HG02938 (cell line): ENCODE measurements around the gene HDAC11.
"Not testable (repeated sequence)": the region's sequence is repeated elsewhere in the genome, so short reads cannot be mapped to it uniquely, and the experiment has no call there.

Experiments used
- ATAC-seq: cut with Tn5 transposase; IDR thresholded peaks from one replicate; pipeline ENCODE4 v1.9.1; 2021; ENCODE audit warnings: mild to moderate bottlenecking, moderate library complexity; ENCODE audit not compliant: unreplicated experiment

The HDAC11 gene

DNA sequence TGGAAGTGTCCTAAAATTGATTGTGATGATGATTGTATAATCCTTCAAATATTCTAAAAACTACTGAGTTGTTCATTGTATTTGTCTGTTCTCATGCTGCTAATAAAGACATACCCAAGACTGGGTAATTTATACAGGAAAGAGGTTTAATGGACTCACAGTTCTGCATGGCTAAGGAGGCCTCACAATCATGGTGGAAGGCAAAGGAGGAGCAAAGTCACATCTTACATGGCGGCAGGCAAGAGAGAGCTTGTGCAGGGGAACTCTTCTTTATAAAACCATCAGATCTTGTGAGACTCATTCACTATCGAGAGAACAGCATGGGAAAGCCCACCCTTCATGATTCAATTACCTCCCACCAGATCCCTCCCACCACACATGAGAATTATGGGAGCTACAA, 41.6 kb downstream of the HDAC11 start:
- not testable (repeated sequence) for ATAC-seq

DNA sequence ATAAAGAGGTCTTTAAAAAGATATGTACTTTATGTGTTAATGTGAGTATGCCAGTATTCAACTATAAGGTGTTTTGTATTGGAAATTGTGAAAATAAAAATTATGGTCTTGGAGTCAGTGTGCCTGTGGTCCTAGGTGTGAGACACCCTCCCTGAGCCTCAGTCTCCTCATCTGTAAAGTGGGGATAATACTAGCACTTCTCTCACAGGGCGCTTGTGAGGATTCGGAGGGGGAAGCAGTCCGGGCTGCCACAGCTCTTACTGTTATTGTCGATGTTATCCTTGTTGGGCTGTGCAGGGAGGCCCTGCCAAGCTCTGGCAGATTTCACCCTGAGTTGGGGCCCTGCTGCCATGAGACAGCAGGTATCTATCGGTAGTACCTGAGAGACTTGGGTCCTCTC, 42.1 kb downstream of the HDAC11 start:
- ATAC-seq = no peak

DNA sequence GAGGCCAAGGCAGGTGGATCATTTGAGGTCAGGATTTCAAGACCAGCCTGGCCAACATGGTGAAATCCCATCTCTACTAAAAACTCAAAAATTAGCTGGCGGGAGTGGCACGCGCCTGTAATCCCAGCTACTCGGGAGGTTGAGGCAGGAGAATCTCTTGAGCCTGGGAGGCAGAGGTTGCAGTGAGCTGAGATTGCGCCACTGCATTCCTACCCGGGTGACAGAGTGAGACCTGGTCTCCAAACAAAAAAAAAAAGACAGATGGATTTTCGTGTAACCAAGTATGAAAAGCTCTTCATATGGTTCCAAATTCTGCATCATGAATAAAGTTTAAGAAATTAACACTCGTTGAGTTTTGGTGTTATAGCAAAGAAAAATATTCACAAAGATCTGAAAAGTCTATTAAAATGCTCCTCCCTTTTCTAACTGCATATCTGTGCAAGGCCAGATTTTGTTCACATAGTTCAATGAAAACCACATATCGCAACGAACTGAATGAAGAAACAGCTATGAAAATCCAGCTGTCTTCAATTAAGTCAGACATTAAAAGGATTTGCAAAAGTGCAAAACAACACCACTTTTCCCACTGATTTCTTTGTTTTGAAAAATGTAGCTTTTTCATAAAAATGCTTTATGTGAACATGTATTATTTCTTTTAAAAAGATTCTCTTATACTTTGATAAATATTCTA, 45.0 kb downstream of the HDAC11 start:
- ATAC-seq = no peak

DNA sequence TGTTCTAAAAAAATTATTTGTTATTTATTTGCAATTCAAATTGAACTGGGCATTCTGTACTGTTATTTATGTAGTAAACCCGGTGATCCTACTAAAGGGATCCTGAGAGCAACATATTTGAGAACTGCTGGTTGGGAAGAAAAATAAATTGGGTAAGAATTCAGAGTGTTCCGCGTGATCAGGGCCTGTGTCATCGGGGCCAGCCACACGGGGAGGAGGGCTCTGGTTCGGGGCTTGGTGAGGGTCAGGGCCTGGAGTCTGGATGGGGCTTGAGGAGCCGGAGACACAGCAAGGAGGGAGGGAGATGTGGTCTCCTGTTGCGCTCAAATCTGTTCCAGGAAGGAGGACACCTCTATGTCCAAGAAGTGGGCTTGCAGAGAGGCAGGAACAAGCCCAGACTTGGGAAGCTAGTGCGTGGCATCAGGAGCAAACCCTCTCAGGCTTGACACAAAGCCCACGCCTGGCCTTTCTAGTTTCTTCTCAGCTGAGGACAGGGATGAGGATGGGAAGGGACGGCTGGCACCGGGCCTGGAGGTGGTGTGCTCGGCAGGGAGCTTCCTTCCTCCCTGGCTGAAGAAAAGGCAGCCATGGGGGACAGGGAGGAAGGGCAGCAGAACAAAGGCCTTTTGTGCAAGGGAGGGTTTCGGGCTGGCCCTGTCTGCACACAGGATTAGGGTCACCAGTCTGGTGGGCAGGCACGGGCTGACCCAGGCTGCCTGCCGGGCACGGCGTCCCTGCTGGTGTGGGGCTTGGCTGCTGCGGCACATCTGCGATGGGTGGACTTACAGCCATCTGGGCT, 45.9 kb downstream of the HDAC11 start:
- ATAC-seq = no peak

DNA sequence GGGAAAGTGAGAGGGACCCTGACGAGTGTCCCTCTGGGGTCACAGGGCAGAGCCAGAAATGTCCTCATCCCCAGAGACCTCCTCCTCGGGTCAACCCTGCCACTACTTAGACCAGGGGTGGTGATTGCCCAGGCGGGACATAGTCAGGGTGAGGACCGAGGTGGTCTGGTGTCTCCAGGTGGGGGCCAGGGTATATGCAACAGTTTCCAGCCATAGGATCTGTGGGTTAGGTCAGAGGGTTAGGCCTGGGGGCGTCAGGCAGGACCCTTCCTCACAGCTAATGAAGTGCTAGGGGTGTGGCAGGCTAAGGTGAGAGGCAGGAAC, 46.5 kb downstream of the HDAC11 start:
- ATAC-seq = no peak

DNA sequence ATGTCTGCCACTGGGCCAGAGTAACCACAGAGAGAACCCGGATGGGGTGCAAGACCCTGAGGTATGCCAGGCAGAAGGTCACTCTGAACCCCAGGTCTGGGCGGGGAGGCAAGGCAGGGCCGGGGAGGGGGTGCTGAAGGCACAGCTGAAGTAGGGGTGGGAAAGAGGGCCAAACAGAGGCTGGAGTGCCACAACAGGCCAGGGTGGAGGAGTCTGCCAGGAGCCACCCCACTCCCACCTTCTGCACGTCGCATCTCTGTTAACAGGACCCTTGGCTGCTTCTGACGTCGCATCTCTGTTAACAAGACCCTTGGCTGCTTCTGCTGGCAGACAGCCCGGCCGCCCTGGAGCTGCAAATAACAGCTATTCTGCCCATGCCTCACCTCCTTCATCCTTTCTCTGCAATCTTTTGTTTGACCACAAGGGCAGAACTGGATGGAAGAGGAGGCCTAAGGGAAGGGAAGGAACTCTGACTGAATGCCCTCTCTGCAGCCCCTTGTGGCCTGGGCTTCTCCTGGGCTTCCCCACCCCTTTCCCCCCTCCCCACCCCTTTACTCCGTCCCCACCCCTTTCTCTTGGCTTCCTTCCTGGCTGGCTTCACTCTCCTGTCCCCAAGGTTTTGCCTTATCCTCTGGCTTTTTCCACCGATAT, 48.2 kb downstream of the HDAC11 start:
- ATAC-seq = no peak

DNA sequence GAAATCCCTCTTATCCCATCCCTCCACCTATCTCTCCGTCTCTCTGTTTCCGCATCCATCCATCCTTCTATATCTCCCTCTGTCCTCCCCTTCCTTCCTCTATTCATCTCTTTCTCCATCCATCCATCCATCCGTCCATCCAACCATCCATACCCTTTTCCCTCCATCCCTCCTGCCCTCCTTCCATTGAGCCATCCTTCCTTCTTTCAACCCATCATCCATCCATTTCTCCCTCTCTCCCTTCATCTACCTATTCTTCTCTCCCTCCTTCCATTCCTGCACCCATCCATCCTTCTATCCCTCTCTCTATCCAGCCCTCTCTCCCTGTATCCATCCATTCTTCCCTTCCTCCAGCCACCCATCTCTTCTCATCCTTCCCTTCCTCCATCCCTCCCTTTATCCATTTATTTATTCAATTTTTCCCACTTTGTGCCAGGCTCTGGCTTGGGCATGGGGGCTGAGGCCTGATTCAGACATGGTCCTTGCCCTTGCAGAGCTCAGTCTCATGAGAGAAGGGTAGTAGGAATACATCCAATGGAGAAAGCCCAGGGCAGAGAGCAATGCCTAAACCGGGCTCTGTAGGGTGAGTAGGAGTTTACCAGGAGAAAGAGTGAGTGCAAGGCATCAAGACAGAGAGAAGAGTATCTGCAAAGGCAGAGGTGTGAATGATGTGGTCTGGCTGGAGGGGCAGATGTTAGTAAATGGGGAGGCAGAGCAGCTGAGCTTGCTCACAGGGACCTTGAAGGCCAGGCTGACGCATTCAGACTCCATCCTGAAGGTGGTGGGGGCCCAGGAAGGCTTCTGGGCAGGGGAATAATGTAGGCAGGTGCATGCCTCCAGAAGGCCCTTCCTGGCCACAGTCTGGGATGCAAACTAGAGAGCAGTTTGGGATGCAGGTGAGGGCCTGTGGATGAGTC, 49.3 kb downstream of the HDAC11 start:
- no peak for ATAC-seq

DNA sequence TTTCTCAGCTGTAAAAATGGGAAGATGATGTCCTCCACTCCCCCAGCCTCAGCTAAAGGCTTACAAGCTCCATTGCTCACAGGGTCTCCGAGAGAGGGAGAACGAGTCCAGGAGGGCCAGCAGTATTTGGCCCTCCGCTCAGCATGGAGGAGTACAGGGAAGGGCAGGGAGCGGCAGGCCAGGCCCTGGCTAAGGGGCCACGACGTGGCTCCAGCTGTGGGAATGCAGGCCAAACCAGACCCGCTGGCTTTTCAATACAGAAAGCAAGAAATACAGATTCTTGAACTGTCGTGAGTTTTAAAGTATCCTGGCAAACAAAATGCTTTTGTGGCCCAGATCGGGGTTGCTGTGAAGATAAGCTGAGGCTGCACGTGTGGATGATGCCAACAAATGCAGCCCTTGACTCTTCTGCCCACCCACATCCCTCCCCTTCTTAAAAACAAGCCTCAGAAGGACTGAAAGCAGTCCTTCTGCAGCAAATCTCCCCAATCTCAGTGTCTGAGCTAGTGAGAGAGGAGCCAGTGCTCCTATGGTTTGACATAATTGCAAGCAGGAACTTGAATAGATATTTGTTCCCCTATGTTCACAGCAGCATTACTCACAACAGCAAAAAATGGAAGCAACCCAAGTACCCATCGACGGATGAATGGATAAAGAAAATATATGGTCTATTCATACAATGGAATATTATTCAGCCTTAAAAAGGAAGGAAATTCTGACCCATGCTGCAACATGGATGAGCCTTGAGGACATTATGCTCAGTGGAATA, 50.3 kb downstream of the HDAC11 start:
- no peak for ATAC-seq

DNA sequence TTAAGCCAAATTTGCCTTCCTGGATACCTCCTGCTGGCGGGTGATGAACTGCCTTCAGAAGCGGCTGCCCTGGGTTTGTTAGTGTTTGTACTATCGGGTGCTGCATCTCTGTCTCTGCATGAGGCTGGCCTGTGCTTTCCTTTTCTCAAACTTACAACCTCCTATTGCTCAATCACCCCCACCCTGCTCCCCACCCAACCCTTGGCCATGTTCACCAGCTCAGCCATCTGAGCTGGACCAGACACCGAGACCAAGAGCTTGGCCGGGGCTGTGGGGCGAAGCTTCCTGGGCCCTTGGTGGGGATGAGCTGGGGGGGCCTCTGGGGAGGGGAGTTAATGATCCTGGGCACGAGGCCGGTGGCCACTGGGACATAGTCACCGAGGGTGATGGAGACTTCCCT, 52.0 kb downstream of the HDAC11 start:
- ATAC-seq = no peak

DNA sequence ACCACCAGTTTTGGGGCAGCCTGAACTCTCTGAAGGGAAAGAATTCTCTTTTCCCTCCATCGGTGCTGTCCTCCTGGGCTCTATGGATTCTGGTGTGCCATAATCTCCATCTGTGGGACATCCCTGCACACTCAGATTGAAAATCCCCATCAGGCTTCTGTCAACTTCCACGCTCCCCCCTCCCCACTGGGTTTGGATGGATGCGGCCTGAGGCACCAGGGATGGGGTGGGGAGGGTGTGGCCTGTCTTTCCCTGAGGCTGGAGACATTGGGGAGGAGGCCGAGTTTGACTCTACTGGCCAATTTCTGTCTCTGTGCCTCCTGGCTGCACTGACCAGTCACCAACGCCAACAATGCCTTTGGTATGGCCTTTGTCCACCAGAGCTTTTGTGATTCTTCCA, 52.5 kb downstream of the HDAC11 start:
- ATAC-seq = no peak

DNA sequence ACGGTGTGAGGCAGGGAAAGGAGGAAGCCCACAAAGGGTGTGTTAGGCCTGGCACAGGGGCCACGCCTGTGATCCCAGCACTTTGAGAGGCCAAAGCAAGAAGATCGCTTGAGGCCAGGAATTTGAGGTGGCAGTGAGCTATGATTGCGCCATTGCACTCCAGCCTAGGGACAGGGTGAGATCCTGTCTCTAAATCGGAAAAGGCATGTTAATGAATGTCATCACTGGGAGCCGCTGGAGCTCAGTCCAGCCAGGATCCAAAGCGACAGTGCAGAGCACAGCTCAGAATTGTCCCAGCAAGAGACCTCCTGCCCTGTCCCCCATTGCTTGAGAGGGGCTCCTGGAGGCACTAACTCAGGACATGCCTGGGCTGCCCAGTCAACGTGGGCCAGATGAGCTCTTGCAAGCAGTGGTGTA, 53.8 kb downstream of the HDAC11 start:
- ATAC-seq = no peak

DNA sequence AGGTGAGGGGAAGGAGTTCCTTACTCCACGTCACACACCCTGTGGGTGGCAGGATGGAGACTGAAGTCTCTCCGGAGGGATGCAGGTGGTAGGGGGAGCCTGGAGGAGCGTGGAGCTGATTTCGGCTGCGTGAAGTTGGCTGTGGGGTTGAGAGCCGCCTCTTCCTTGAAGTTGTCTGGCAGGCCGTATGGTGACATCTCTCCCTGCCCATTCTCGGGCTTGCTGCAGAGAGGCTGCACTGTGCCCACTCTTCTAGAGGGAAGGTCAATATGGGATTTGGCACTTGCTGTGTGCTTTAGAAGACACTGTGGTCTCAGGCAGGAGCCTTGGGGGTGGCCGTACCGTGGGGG, 55.4 kb downstream of the HDAC11 start:
- no peak for ATAC-seq

DNA sequence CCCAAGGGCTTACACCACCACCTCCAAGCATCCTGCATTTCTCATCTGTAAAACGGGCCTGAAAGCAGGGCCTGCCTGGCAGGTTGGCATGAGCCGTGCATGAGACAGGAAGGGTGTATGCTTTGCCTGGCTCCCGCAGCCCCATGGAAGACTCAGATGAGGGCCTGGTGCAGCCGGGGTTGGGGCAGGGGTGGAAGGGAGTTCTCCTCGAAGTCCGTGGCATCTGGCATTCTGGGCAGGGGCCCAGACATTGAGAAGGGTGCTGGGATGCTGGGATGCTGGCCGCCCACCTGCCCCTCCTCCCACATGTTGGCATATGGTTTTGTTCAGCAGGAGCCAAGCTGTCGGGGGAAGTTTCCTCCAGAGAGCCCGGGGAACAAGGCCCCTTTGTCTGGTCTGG, 55.8 kb downstream of the HDAC11 start:
- ATAC-seq = no peak

DNA sequence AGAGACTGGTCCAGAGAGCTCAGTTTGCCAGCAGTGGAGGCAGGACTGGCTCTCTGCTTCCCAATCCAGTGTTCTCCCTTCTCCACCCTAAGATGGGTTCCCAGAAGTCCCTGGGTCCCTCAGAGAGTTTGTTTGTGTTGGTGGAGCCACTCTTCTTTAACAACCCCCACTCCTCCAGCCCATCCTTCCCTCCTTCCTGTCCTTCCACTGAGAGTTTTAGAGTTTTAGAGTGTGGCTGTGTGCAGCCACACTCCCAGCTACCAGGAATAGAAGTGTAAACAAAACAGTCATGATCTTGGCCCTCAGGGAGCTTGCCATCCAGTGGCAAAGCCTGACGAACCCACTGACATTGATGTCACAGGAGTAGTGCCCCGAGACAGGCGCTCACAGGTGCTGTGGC, 56.3 kb downstream of the HDAC11 start:
- no peak for ATAC-seq

DNA sequence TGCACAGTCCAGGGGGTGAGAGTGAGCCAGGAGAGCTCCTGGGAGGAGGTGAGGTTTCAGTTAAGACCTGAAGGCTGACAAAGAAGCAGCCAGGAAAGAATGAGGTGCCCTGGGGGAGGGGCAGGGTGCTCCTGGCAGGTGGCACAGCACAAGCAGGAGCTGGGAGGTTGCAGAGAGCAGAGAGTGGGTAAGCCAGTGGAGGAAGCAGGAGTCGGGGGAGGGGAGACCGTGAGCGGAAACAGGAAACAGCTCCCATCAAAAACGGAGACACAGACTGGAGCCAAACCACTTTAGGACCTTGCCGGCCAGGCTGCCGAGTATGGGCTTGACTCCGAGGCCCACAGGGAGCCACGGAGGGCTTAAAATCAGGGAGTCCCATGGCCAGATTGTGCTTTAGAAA, 56.7 kb downstream of the HDAC11 start:
- ATAC-seq = no peak

DNA sequence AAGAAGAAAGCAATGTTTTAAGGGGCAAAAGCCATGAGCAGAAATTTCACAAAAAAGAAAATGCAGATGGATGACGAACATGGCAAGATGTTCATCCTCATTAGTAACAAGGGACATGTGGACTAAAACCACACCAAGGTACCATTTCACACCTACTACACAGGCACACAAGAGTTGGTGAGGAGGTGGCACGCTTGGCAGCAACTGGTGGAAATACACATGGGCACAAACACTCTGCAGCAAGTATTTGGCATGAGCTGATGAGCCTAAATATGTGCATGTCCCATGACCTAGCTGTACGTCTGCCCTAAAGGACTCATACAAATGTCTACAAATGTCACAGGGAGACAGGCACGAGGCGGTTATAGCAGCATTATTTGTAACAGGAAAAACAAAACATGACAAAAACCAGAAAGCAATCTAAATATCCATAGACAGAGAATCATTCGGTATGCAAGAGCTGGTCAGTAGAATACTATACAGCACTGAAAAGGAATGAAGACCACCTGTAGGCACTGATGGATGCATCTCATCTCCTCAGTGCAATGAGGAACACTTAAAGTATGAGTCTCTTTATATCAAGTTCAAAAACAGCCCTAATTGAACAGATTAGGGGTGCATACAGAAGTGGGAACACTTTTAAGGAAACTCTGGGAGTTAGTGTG, 57.3 kb downstream of the HDAC11 start:
- ATAC-seq = no peak

DNA sequence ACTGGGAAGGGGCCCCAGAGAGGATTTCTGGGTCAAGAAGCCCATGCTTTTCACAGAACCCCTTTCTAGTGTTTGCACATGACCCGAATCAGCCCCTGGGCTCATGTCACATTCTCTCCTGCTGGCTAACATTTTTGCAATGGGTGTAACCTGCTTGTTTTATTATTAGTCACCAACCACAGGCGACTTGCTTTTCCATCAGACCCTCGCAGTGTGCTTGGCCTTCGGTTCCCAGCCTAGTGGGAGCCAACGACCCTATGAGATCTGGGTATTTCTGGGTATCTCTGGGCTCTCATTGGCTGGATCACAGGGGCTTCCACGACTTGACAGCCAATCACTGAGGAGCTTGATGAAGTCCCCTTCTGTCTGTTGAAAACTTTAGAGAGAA, 57.8 kb downstream of the HDAC11 start:
- no peak for ATAC-seq

DNA sequence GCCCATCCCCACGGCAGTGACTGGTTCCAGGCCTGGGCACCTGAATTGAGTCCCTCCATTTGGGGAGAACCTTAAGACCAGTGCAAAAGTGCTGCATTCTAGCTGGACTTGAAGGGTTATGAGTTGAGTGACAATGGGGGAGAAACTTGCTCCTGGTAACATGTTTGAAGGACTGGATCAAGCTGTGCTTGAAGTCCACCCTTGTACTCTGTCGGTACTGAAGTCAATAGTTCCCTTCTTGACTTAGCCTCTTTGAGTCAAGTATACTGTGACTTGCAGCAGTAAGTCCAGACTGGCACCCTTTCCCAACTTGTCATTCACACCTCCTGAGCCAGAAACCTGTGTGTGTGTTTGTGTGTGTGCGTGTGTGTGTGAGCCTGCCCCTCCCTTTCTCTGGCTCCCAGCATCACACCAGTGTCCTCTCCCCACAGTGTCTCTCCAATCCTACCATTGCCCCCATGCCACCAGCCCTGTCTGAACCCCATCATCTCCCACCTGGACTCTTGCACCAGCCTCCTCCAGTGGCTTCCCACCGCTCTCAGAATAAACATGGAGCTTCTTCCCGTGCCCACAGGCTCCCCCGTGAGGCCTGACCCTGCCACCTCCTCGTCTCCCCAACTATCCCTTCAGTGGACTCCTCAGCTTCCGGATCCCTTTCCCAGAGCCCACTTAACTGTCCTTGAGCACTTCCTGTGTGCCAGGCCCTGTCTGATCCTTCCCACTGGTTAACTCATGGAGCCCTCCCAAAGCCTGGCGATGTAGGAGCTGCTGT, 58.6 kb downstream of the HDAC11 start:
- no peak for ATAC-seq

DNA sequence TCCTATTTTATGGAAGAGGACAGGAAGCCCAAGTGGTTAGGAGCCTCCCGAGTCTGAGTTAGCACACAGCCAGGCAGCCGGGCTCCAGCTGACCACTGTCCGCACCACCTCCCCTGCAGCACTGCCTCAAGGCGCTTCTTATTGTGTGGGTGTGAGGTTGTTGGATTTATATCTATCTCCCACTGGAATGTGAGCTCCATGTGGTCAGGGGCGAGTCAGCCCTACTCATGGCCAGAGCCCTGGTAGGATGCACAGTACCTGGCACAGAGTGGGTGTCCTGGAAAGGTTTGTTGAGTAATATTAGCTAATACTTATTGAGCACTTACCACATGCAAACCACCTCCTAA, 59.2 kb downstream of the HDAC11 start:
- no peak for ATAC-seq
